ENCODE data around the gene PDE9A. TPM values are rescaled to one million over a fixed set of nuclear protein-coding genes. Genes with fewer than 3 reads are reported as not detected.
"Not testable (repeated sequence)": the region's sequence is repeated elsewhere in the genome, so short reads cannot be mapped to it uniquely, and the experiment has no call there.

The PDE9A gene
- total RNA-seq, 1 donor from 2014 or later = 3.9 TPM

- Histone ChIP-seq H3K36me3 (ENCODE audit: control insufficient read depth, insufficient read depth, low read length) (no peaks in the 10 kb centered on the region), H3K27me3 (ENCODE audit: control insufficient read depth, insufficient read depth, low read length) (peaks cover 28% of the 10 kb centered on the region), H3K4me3 (ENCODE audit: low read depth, low read length) (no peak overlapping the region)
- no peak for TF ChIP-seq CTCF (IDR thresholded peaks at IDR 0.05; ENCODE audit: insufficient read depth, low read length, poor library complexity, severe bottlenecking)
- no peak for DNase-seq (ENCODE audit: low read depth)
Observed at GRCh38 chr21:42707207-42707830, 53.9 kb downstream of the PDE9A start.

GRCh38 chr21:42708107-42708506 is 54.7 kb downstream of the PDE9A start:
- Histone ChIP-seq H3K27me3 (ENCODE audit: control insufficient read depth, insufficient read depth, low read length) (peaks cover 28% of the 10 kb centered on the region), H3K4me3 (ENCODE audit: low read depth, low read length) (no peak overlapping the region), H3K36me3 (ENCODE audit: control insufficient read depth, insufficient read depth, low read length) (no peaks in the 10 kb centered on the region)
- TF ChIP-seq CTCF (IDR thresholded peaks at IDR 0.05; ENCODE audit: insufficient read depth, low read length, poor library complexity, severe bottlenecking) = no peak
- DNase-seq (ENCODE audit: low read depth) = no peak

DNA sequence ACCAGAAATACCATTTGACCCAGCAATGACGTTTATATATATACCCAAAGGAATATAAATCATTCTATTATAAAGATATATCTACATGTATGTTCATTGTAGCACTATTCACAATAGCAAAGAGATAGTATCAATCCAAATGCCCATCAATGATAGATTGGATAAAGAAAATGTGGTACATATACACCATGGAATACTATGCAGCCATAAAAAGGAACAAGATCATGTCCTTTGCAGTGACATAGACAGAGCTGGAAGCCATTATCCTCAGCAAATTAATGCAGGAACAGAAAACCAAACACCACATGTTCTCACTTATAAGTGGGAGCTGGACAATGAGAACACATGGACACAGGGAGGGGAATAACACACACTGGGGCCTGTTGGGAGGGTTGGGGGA is 55.5 kb downstream of the PDE9A start:
- not testable (repeated sequence) for DNase-seq (ENCODE audit: low read depth); H3K4me3 ChIP-seq (ENCODE audit: low read depth, low read length); H3K36me3 ChIP-seq (ENCODE audit: control insufficient read depth, insufficient read depth, low read length)
- peaks cover 21% of the 10 kb centered on the region for H3K27me3 ChIP-seq (ENCODE audit: control insufficient read depth, insufficient read depth, low read length)

GRCh38 chr21:42711667-42712066 is 58.2 kb downstream of the PDE9A start:
- Histone ChIP-seq H3K4me3 (ENCODE audit: low read depth, low read length) (no peak overlapping the region), H3K27me3 (ENCODE audit: control insufficient read depth, insufficient read depth, low read length) (peaks cover 9% of the 10 kb centered on the region), H3K36me3 (ENCODE audit: control insufficient read depth, insufficient read depth, low read length) (no peaks in the 10 kb centered on the region)
- DNase-seq (ENCODE audit: low read depth) = no peak
- no peak for TF ChIP-seq CTCF (IDR thresholded peaks at IDR 0.05; ENCODE audit: insufficient read depth, low read length, poor library complexity, severe bottlenecking)

DNA sequence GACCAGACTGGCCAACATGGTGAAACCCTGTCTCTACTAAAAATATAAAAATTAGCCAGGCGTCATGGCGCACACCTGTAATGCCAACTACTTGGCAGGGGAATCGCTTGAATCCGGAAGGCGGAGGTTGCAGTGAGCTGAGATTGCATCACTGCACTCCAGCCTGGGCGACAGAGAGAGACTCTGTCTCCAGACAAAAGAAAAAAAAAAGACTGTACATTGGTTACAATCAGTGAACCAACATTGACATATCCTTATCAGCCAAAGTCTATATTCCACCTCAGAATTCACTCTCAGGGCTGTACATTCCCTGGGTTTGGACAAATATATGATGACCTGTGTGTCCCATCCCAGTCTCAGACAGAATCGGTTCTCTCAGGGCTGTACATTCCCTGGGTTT is 62.0 kb downstream of the PDE9A start:
- H3K36me3 ChIP-seq (ENCODE audit: control insufficient read depth, insufficient read depth, low read length); H3K4me3 ChIP-seq (ENCODE audit: low read depth, low read length); DNase-seq (ENCODE audit: low read depth); H3K27me3 ChIP-seq (ENCODE audit: control insufficient read depth, insufficient read depth, low read length): not testable (repeated sequence)

GRCh38 chr21:42716074-42716473 is 62.7 kb downstream of the PDE9A start:
- Histone ChIP-seq H3K4me3 (ENCODE audit: low read depth, low read length) (no peak overlapping the region), H3K36me3 (ENCODE audit: control insufficient read depth, insufficient read depth, low read length) (no peaks in the 10 kb centered on the region), H3K27me3 (ENCODE audit: control insufficient read depth, insufficient read depth, low read length) (peaks cover 2% of the 10 kb centered on the region)
- no peak for DNase-seq (ENCODE audit: low read depth)
- TF ChIP-seq CTCF (IDR thresholded peaks at IDR 0.05; ENCODE audit: insufficient read depth, low read length, poor library complexity, severe bottlenecking) = no peak

GRCh38 chr21:42720484-42720883 is 67.1 kb downstream of the PDE9A start:
- H3K27me3 ChIP-seq (ENCODE audit: control insufficient read depth, insufficient read depth, low read length); DNase-seq (ENCODE audit: low read depth); H3K4me3 ChIP-seq (ENCODE audit: low read depth, low read length); H3K36me3 ChIP-seq (ENCODE audit: control insufficient read depth, insufficient read depth, low read length): not testable (repeated sequence)

All from kidney epithelial cell (primary cell).